Measurements from ENCODE around the gene ELMO3.

Gene ELMO3

GRCh38 chr16:67164599-67165061 lies 34.3 kb upstream of the ELMO3 start, which contains the start of gene HSF4:
Gene HSF4 (plus strand): TSS chr16:67164745. CDS start chr16:67164812, 67 bp downstream.
- no peak for DNase-seq (ENCODE audit: low read depth)

GRCh38 chr16:67165121-67166078 lies 33.5 kb upstream of the ELMO3 start:
- no peak for DNase-seq (ENCODE audit: low read depth)

GRCh38 chr16:67166110-67166547 lies 32.8 kb upstream of the ELMO3 start:
- no peak for DNase-seq (ENCODE audit: low read depth)

GRCh38 chr16:67166598-67167168 lies 32.2 kb upstream of the ELMO3 start:
- no peak for DNase-seq (ENCODE audit: low read depth)

- no peak for DNase-seq (ENCODE audit: low read depth)
Measured at GRCh38 chr16:67167588-67167987, 31.3 kb upstream of the ELMO3 start.

- no peak for DNase-seq (ENCODE audit: low read depth)
Measured at GRCh38 chr16:67169011-67169451, 29.9 kb upstream of the ELMO3 start.

GRCh38 chr16:67169642-67170167 lies 29.2 kb upstream of the ELMO3 start:
- DNase-seq (ENCODE audit: low read depth): no peak

- no peak for DNase-seq (ENCODE audit: low read depth)
Measured at GRCh38 chr16:67170168-67170948, 28.6 kb upstream of the ELMO3 start, which contains the start of gene NOL3. Gene NOL3 (plus strand): TSS chr16:67170538.

GRCh38 chr16:67170949-67171649 lies 27.8 kb upstream of the ELMO3 start:
- no peak for DNase-seq (ENCODE audit: low read depth)

GRCh38 chr16:67173323-67173722 lies 25.6 kb upstream of the ELMO3 start:
- DNase-seq (ENCODE audit: low read depth): no peak

- peak; percentile 37 for DNase-seq (ENCODE audit: low read depth)
Measured at GRCh38 chr16:67173808-67174705, 24.9 kb upstream of the ELMO3 start.

- DNase-seq (ENCODE audit: low read depth): no peak
Measured at GRCh38 chr16:67174706-67175231, 24.2 kb upstream of the ELMO3 start.

GRCh38 chr16:67176662-67177061 lies 22.3 kb upstream of the ELMO3 start:
- no peak for DNase-seq (ENCODE audit: low read depth)

- DNase-seq (ENCODE audit: low read depth): no peak
Measured at GRCh38 chr16:67177743-67178699, 20.9 kb upstream of the ELMO3 start.

- no peak for DNase-seq (ENCODE audit: low read depth)
Measured at GRCh38 chr16:67179421-67180080, 19.4 kb upstream of the ELMO3 start.

- no peak for DNase-seq (ENCODE audit: low read depth)
Measured at GRCh38 chr16:67180166-67180565, 18.8 kb upstream of the ELMO3 start.

- peak; percentile 77 for DNase-seq (ENCODE audit: low read depth)
Measured at GRCh38 chr16:67181346-67181745, 17.6 kb upstream of the ELMO3 start.

GRCh38 chr16:67182288-67182687 lies 16.6 kb upstream of the ELMO3 start:
- DNase-seq (ENCODE audit: low read depth): no peak

Measured in GM04503 (cell line).